Body of pancreas (tissue), 4 donors: ENCODE measurements around the gene TMEM178B. TPM values are rescaled to one million over a fixed set of nuclear protein-coding genes. Genes with fewer than 3 reads are reported as not detected.

Experiments used
- ATAC-seq: fragments of 150-250 bp; one replicate; pipeline ENCODE4 v1.9.1; 2016
- DNase-seq, 4 donors: peaks; one replicate each; pipeline ENCODE4 v3.0.0-alpha.2; 2019
- H3K27ac ChIP-seq, 4 donors: fragments of 200-600 bp; sonication (generic); 1 replicate in 3 of 4; 2 replicates in 1 of 4; pipeline versions ENCODE4 v1.5.1 to v1.6.1; 2016 to 2019; ENCODE audit warnings: mild to moderate bottlenecking in 1 of 4, mixed read lengths in 1 of 4, moderate library complexity in 1 of 4
- H3K27me3 ChIP-seq, 2 donors: fragments of 200-600 bp; sonication (generic); one replicate each; pipeline ENCODE4 v1.6.0; 2016; ENCODE audit warnings: mild to moderate bottlenecking in 1 of 2
- H3K36me3 ChIP-seq, 2 donors: fragments of 200-600 bp; sonication (generic); replicated peaks in 1 of 2; 2 replicates each; pipeline ENCODE4 v1.5.1; 2016; ENCODE audit warnings: low read depth in 2 of 2; ENCODE audit not compliant: insufficient read depth in 1 of 2
- H3K4me1 ChIP-seq: fragments of 200-600 bp; sonication (generic); one replicate; pipeline ENCODE4 v1.6.0; 2016
- H3K4me3 ChIP-seq, 2 donors: fragments of 200-600 bp; sonication (generic); 1 replicate in 1 of 2; 2 replicates in 1 of 2; pipeline ENCODE4 v1.5.1; 2016 to 2019
- H3K9me3 ChIP-seq, 3 donors: fragments of 200-600 bp; sonication (generic); 1 replicate in 2 of 3; 2 replicates in 1 of 3; pipeline ENCODE4 v1.5.1; 2016
- POLR2A ChIP-seq, 3 donors: fragments of 450-650 bp; IDR thresholded peaks; one replicate each; pipeline ENCODE4 v1.6.1; 2016; ENCODE audit warnings: antibody characterized with exemption in 3 of 3, mild to moderate bottlenecking in 2 of 3
- WGBS, 2 donors: methylation state at CpG; one replicate each; pipeline ENCODE4 v1.1.5; 2017; 5-methylcytosine and 5-hydroxymethylcytosine counted together
- intact Hi-C: fragments of 100-400 bp; cut with DNase I; formaldehyde crosslinking; loops from one replicate; pipeline ENCODE4 v1.15.1; 2023
- total RNA-seq, 2 donors: library from RNA; depleted of rRNA; stranded (reverse); fragments of >200 nt; gene quantifications; one replicate each; pipeline ENCODE4 v1.1.0, GENCODE V29; 2016
- TF ChIP-seq, protein P1 (sequence below), 7 experiments: fragments of 450-650 bp in 4 of 7; fragments of 200-600 bp in 3 of 7; sonication (generic) in 3 of 7; IDR thresholded peaks; one replicate each; pipeline ENCODE4 v1.5.1; 2016 to 2019; ENCODE audit warnings: antibody characterized with exemption in 7 of 7

Gene TMEM178B
- total RNA-seq, 2 donors from 2014 or later = 1.0 to 11.9 TPM

DNA sequence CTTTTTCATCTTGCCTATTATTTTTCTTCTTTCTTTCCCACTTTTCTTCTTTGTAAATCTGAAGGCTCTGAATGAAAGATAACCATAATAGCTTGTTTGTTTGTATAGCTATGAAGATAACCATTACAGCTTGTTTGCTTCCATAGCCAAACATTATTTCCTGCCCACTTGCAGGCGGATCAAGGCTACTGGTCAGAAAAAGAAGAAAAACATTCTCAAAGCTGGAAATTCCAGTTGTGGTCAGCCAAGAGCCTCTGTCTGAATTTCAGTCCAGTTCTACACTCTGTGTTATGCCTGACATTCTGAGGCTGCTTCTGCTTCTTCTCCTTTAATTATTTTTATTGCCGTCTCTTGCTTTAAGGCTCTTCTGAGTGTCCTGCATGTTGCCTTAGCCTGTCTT, 48.9 kb downstream of the TMEM178B start:
- Histone ChIP-seq H3K4me3 (no peak overlapping the region), H3K27ac (no peak overlapping the region), H3K4me1 (peaks cover 6% of the 10 kb centered on the region), H3K36me3 (no peaks in the 10 kb centered on the region), H3K27me3 (no peaks in the 10 kb centered on the region), H3K9me3 (no peaks in the 10 kb centered on the region)
- WGBS, 2 donors = 51 to 56% methylated on average over 2 of the region's 2 CpGs
- no peak for ATAC-seq
- TF ChIP-seq POLR2A (IDR thresholded peaks at IDR 0.05) = no peak
- TF ChIP-seq, protein P1, sequence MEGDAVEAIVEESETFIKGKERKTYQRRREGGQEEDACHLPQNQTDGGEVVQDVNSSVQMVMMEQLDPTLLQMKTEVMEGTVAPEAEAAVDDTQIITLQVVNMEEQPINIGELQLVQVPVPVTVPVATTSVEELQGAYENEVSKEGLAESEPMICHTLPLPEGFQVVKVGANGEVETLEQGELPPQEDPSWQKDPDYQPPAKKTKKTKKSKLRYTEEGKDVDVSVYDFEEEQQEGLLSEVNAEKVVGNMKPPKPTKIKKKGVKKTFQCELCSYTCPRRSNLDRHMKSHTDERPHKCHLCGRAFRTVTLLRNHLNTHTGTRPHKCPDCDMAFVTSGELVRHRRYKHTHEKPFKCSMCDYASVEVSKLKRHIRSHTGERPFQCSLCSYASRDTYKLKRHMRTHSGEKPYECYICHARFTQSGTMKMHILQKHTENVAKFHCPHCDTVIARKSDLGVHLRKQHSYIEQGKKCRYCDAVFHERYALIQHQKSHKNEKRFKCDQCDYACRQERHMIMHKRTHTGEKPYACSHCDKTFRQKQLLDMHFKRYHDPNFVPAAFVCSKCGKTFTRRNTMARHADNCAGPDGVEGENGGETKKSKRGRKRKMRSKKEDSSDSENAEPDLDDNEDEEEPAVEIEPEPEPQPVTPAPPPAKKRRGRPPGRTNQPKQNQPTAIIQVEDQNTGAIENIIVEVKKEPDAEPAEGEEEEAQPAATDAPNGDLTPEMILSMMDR (IDR thresholded peaks at IDR 0.05) = no peak
- DNase-seq = no peak
- intact Hi-C loops = no loop called here

DNA sequence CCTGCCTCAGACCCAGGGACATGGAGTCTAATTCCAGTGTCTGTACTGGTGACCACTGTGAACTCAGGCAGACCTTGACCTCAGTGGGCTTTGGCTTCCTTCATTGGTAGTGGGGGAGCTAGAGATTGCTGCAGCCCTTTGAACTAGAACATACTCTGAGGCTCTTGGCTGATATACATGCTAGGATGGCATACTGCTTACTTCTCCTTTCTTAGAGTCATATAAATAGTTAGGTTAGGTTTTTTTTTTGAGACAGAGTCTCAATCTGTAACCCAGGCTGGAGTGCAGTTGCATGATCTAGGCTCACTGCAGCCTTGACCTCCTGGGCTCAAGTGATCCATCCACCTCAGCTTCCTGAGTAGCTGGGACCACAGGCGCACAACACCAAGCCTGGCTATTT, 49.7 kb downstream of the TMEM178B start:
- no peak overlapping the region for H3K27ac ChIP-seq
- no peaks in the 10 kb centered on the region for H3K27me3 ChIP-seq
- WGBS, 2 donors = 92 to 100% methylated on average over 1 of the region's 1 CpG
- H3K4me1 ChIP-seq = peaks cover 6% of the 10 kb centered on the region
- no peaks in the 10 kb centered on the region for H3K9me3 ChIP-seq
- intact Hi-C loops = no loop called here
- no peak for DNase-seq
- no peak for ATAC-seq
- TF ChIP-seq POLR2A (IDR thresholded peaks at IDR 0.05) = no peak
- TF ChIP-seq, protein P1 (IDR thresholded peaks at IDR 0.05) = no peak
- H3K36me3 ChIP-seq = no peaks in the 10 kb centered on the region
- no peak overlapping the region for H3K4me3 ChIP-seq

DNA sequence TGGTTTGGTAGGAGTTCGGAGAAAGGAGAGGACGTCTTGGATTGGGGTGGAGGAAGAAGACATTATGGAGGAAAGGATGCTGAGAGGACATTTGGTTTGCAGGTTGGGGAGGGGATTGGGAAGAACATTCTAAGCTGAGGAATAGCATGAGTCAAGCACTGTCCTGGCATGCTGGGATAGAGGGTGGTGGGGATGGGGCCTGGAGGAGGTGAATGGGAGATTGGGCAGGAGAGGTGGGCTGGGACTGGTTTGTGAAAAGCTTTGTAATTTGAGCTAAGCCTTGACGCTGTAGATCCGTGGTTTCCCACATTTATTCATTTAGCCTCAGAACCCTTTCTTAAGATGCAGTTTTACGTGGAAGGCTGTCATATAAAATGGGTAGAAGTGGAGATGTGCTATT, 52.2 kb downstream of the TMEM178B start:
- intact Hi-C loops = no loop called here
- 62 to 68% methylated on average over 5 of the region's 5 CpGs for WGBS, 2 donors
- no peak for ATAC-seq

DNA sequence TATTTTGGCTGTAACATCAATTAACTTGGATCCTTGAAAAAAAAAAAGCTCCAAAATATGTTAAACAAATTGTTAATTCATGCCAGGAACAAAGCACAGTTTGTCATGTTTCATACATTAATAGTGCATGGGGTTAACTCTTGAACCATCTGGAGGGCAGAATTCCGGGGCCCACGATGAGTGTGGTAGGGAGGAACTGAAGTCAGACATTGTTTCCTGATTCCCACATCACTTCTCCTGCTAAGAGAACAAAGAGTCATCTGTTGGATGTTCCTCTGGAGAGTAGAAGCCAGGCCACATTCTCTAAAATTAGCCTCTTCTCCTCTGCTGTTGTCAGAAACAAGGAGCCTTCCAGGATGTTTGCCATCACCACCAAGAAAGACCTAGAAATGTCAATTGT, 54.6 kb downstream of the TMEM178B start:
- intact Hi-C loops = no loop called here
- H3K4me3 ChIP-seq = no peak overlapping the region
- ATAC-seq (no peak), DNase-seq (no peak)
- H3K9me3 ChIP-seq = no peaks in the 10 kb centered on the region
- H3K27me3 ChIP-seq = no peaks in the 10 kb centered on the region
- TF ChIP-seq, protein P1 (IDR thresholded peaks at IDR 0.05) = no peak
- no peak for TF ChIP-seq POLR2A (IDR thresholded peaks at IDR 0.05)
- H3K4me1 ChIP-seq = no peaks in the 10 kb centered on the region
- H3K27ac ChIP-seq = no peak overlapping the region
- 54 to 60% methylated on average over 2 of the region's 2 CpGs for WGBS, 2 donors
- H3K36me3 ChIP-seq = no peaks in the 10 kb centered on the region

More for the DNA sequence above, 52.2 kb downstream of the TMEM178B start:
- Histone ChIP-seq H3K27me3 (no peaks in the 10 kb centered on the region), H3K27ac (no peak overlapping the region), H3K9me3 (no peaks in the 10 kb centered on the region), H3K4me1 (peaks cover 6% of the 10 kb centered on the region), H3K4me3 (no peak overlapping the region), H3K36me3 (no peaks in the 10 kb centered on the region)
- TF ChIP-seq, protein P1 (IDR thresholded peaks at IDR 0.05) = no peak
- no peak for TF ChIP-seq POLR2A (IDR thresholded peaks at IDR 0.05)
- DNase-seq = no peak

DNA sequence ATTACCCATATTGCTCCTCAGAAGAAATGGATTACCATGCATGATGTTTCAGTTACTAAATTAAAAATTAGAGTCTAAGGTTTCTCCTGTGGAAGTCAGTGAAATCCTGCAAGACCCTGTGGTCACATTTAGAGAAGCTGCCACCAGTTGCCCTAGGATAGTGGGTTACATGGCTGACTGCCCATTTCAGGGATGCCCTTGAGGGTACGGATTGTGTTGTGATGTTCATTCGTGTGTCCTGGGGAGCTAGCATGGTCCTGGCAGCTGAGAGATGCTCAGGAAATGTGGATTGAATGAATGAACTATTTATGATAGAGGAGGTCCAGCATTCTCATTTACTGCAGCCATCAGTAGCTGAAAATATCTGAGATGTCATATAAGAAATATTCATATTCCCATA, 55.1 kb downstream of the TMEM178B start:
- WGBS, 2 donors = 76 to 84% methylated on average over 2 of the region's 2 CpGs
- Histone ChIP-seq H3K4me1 (no peaks in the 10 kb centered on the region), H3K4me3 (no peak overlapping the region), H3K9me3 (no peaks in the 10 kb centered on the region), H3K36me3 (no peaks in the 10 kb centered on the region), H3K27me3 (no peaks in the 10 kb centered on the region), H3K27ac (no peak overlapping the region)
- intact Hi-C loops = no loop called here
- DNase-seq = no peak
- TF ChIP-seq POLR2A (IDR thresholded peaks at IDR 0.05) = no peak
- TF ChIP-seq, protein P1 (IDR thresholded peaks at IDR 0.05) = no peak
- ATAC-seq = no peak
